GM21737 (cell line): ENCODE results near the gene SLBP.

Experiments
- ATAC-seq: cut with Tn5 transposase; IDR thresholded peaks from one replicate; pipeline ENCODE4 v1.9.1; 2021; ENCODE audit warnings: mild to moderate bottlenecking, moderate library complexity; ENCODE audit not compliant: unreplicated experiment

SLBP gene

GRCh38 chr4:1712216-1713002, at the start of gene SLBP:
SLBP (minus strand) TSS chr4:1712319; CDS start chr4:1712188, 131 bp downstream.
- peak; percentile 68 for ATAC-seq

DNA sequence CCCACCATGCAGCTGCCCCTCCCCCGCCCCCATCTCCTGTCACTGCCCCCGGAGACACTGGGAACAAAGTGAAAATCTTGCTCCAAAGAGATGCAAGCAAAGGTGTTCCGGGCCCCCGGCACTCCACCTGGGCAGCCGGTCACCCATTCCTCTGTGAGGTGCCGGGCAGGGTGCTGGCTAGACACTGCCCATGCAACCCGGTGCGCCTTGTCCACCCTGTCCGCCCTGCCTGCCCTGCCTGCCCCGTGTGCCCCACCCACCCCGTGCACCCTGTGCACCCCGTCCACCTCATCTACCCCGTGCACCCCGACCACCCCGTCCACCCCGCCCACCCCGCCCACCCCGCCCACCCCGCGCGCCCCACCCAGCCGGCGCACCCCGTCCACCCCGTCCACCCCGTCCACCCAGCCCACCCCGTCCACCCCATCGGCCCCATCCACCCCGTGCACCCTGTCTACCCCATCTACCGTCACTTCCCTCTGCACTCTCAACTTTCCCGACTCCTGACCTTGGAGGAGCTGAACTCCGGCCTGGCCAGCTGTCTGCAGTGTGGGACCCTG, 49.1 kb upstream of the SLBP start:
- ATAC-seq: no peak

DNA sequence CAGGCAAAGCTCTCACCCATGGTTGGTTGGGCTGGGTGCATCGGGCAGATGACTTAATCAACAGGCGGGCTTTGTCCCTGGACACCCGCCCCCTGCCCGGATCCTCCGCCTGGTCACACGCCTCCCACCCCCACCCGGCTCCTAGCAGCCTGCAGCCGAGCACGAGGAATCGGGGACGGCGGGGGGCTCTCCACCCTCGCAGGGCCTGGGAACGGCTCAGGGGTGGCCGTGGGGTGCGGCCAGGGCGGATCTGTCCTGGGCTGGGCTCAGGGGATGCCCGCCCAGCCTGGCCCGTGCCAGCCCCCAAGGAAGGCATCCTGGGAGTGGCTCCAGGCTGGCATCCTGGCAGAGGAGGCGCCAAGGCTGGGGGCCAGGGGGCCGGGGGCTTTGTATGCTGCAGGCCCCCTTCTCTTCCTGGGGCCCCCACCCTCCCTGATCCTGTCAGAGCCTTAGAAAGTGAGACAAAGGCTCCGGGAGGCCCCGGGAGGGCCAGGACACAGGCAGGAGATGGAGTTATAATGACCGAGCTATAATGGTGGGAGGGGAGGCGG, 48.5 kb upstream of the SLBP start:
- ATAC-seq: no peak

DNA sequence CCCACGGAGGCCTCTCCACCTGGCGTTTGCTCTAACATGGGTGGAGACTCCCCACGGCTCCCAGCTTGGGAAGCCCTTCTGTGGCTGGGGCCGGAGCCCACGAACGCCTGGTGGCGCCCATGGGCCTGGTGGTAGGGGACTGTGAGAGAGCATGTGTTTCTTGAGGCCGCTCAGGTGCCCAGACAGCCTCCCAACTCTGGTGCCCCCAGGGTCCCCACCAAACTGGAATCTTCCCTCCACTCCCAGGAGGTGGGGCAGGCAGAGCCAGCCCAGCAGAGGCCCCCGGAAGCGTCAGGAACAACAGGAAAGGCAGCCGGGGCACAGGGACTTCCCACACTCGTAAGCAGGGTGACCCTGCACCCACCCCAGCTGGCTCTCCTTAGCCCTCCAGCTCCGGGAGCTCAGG, 47.7 kb upstream of the SLBP start:
- ATAC-seq: no peak

DNA sequence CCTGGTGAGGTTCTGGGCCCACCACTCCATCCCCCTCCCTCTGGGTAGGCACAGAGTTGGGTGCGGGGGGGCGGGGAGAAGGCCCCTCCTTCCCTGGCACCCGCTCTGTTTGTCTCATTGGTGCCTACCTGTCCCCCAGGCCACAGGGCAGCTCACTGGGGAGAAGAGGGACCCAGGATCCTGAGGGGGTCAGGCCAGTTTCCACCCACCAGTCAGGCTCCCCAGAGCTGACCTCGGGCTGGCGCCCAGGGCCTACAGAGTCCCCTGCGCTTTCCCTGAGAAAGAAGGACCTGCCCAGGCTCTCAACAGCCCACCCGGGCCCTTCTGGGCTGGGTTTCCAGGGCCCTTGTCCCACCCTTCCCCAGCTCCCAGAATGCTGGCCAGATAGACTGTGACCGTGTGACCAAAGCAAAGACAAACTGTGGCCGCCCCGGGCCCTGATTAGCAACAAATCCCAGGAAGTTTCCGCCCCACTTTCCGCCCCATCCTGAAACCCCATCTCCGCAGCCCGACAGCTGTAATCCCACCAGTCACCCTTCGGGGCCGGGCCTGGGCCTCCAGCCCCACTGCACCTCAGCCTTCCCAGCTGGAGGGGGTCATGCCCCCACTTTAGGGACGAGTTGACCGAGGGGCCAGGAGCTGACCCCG, 47.2 kb upstream of the SLBP start:
- no peak for ATAC-seq

- no peak for ATAC-seq
Observed at GRCh38 chr4:1758306-1759121, 46.4 kb upstream of the SLBP start.

DNA sequence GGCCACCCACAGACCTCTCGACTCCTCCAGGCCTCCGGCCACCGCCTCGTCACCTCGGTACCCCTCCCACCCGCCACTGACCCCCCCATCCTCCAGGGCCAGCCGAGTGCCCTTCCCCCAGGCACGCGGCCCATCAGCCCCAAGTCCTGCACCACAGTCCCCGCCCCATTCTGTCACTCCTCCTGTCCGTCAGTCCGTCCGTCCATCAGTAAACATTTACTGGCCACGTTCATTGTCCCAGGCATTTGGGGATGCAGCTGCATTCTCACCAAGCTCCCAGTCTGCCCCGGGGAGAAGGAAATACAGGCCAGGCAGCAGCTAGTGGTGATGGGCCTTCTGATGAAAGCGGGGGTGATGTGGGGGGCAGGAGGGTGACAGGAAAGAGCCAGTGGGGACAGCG, 45.7 kb upstream of the SLBP start:
- no peak for ATAC-seq

- no peak for ATAC-seq
Observed at GRCh38 chr4:1756893-1757779, 45.0 kb upstream of the SLBP start.

DNA sequence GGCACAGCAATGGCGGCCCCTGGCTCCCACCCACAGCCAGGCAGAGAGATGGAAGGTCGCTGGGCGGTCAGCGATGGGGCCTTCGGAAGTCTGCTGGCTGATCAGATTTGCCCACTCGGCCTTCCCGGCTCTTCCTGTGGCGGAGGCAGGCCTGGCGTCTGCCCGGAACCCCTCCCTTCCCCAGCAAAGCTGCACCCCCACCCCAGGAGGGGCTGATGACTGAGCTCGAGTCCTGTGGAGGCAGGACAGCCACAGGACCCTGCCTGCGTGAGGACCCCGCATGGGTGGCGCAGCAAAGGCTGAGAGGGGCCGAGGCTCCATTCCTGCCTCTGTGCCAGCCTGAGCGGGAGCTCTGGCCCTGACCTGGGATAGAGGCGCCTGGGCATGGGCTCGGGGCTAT, 44.0 kb upstream of the SLBP start:
- ATAC-seq: no peak

DNA sequence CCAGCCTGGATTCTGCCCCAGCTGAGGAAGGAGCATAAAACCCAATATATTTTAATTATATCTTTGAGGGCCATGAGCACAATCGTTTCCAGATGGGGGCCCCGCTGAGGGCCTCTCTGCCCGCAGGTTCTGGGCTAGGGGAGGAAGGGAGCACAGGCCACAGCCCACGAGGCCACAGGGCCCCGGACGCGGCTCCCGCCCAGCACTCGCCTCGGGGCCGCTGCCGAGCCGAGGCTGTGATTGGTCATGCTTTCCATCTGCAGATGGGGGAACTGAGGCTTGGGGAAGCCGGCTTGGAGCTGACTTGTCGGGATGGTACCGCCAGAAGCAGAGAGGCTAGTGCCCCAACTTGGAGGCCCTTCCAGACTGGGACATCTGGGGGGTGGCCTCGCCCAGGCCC, 43.2 kb upstream of the SLBP start:
- no peak for ATAC-seq

DNA sequence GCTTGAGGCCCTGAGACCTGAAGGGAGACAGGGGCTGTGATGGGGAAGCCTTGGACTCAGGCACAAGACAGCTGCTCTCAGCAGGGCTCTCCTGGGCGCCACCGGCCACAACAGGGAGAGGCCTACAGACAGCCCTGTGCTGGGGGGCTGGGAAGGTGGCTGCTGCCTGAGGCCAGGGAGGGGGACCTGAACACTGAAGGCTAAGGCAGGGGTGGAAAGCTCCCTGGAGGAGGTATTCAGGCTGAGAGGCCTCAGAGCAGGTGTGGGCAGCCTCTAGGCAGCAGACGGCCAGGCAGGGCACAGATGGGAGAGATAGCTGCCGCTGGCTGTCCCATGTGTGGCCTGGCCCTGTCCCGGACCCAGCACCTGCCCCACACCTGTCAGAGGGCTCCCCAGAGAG, 42.2 kb upstream of the SLBP start:
- no peak for ATAC-seq

GRCh38 chr4:1753697-1754311, 41.7 kb upstream of the SLBP start:
- no peak for ATAC-seq

- no peak for ATAC-seq
Observed at GRCh38 chr4:1753294-1753696, 41.2 kb upstream of the SLBP start.

- ATAC-seq: no peak
Observed at GRCh38 chr4:1752284-1753041, 40.3 kb upstream of the SLBP start.

GRCh38 chr4:1751919-1752283, 39.8 kb upstream of the SLBP start:
- ATAC-seq: no peak

DNA sequence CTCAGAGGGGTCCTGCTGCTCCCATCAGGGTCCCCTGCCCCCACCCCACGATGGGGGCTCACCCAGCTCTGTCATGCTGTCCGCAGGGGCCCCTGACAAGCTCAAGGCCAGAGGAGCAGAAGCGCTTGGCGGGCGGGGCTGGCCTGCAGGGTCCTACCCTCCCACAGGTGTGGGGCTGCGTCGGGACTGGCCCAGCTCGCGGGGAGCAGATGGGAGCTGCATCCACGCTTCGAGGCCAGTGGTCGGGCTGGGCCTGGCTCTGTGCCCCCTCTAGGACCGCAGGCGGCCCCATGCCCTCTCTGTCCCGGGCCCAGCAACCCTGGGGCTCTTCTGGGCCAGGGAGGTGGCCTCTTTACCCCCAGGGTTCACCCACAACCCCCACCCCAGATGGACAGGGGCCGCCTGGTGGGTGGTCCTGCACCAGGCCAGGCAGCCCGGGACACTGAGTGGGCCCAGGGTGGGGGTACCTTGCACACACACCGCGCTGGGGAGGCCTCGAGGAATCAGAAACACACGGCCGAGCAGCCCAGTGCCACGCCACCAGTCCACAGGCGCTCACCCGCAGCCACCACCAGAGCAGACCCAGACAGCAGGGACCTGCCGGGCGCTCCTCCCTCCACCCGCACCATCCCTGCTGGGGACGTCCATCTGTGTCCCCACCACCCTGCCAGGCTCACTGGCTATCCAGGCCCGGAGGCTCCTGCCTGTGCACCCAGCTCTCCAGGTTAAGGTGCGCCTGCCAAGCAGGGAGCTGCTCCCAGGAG, 39.2 kb upstream of the SLBP start:
- ATAC-seq: no peak

GRCh38 chr4:1750381-1751154, 38.4 kb upstream of the SLBP start:
- no peak for ATAC-seq

GRCh38 chr4:1749826-1750225, 37.7 kb upstream of the SLBP start:
- no peak for ATAC-seq
